Left cardiac atrium (tissue), 4 donors: ENCODE measurements around the gene DMWD. TPM values are rescaled to one million over a fixed set of nuclear protein-coding genes. Genes with fewer than 3 reads are reported as not detected.

ENCODE experiments used
- ATAC-seq, 2 donors: fragments of 200-7000 bp; cut with Tn5 transposase; one replicate each; pipeline ENCODE4 v1.9.1; 2020; ENCODE audit warnings: mild to moderate bottlenecking in 2 of 2, moderate library complexity in 2 of 2
- DNase-seq: peaks from one replicate; pipeline ENCODE4 v3.0.0-alpha.2; 2020
- intact Hi-C, 2 donors: fragments of 100-400 bp; cut with DNase I; formaldehyde crosslinking; loops; one replicate each; pipeline versions ENCODE4 v1.14.1 to v1.15.1; 2022 to 2023
- long read RNA-seq: library from polyadenylated mRNA; unstranded; transcript quantifications from one replicate; pipeline ENCODE4 v2.0.0, GENCODE V29; 2021
- total RNA-seq, 2 donors: library from RNA; stranded (reverse); fragmentation: NEBNext Ultra II Directional; extraction: Animal tissue kit (Norgen Biotek cat#: 25700); gene quantifications; one replicate each; pipeline ENCODE4 v1.2.1, GENCODE V29; 2021
- donor health status: DM: no; HTN: yes; CAD: no.
- donor health status: DM: no; HTN: yes; CAD: no; lungs with severe emphysema.
- donor health status: DM: yes; HTN: yes; CAD: no.
- donor health status: Dilated cardiomyopathy.

DMWD gene
- total RNA-seq: 10 to 100 TPM; 55.3 to 57.7 TPM
- long read RNA-seq, transcript DMWD-207 (1 exons, 782 nt): major isoform, 7 of 20 reads
- long read RNA-seq, partial matches to known transcripts: 8 of 20 reads
- long read RNA-seq, other reads (novel, unspliced or antisense): 1 of 20 reads

GRCh38 chr19:45792470-45793177 is at the start of gene DMWD:
TSS of gene DMWD (minus strand) at chr19:45792845. CDS start at chr19:45792756, 89 bp downstream.
- peak; percentile 97 to 99 for ATAC-seq
- intact Hi-C loops: no loop called here
- DNase-seq: peak; percentile 100

GRCh38 chr19:45842198-45842597 is 49.6 kb upstream of the DMWD start:
- no peak for ATAC-seq
- DNase-seq: no peak
- intact Hi-C loops: no loop called here

- DNase-seq: no peak
- intact Hi-C loops: no loop called here
- ATAC-seq: no peak
Measured at GRCh38 chr19:45834970-45835369, 42.3 kb upstream of the DMWD start.

GRCh38 chr19:45828945-45829344 is 36.3 kb upstream of the DMWD start:
- DNase-seq: no peak
- intact Hi-C loops: no loop called here
- ATAC-seq: no peak

GRCh38 chr19:45828523-45828922 is 35.9 kb upstream of the DMWD start:
- no peak for ATAC-seq
- intact Hi-C loops: no loop called here
- no peak for DNase-seq

- ATAC-seq (no peak), DNase-seq (no peak)
- intact Hi-C loops: no loop called here
Measured at GRCh38 chr19:45827459-45828093, 34.9 kb upstream of the DMWD start.

GRCh38 chr19:45826934-45827333 is 34.3 kb upstream of the DMWD start:
- no peak for DNase-seq
- intact Hi-C loops: no loop called here
- ATAC-seq: no peak

GRCh38 chr19:45825917-45826893 is 33.6 kb upstream of the DMWD start:
- DNase-seq (no peak), ATAC-seq (no peak)
- intact Hi-C loops: no loop called here

- no peak for ATAC-seq
- intact Hi-C loops: no loop called here
Measured at GRCh38 chr19:45825263-45825605, 32.6 kb upstream of the DMWD start.

GRCh38 chr19:45824531-45825262 is 32.1 kb upstream of the DMWD start:
- ATAC-seq (no peak), DNase-seq (no peak)
- intact Hi-C loops: no loop called here

More at GRCh38 chr19:45825263-45825605, 32.6 kb upstream of the DMWD start:
- no peak for DNase-seq

- DNase-seq (no peak), ATAC-seq (peak in 1 of 2 donors; percentile 53)
- intact Hi-C loops: no loop called here
Measured at GRCh38 chr19:45824041-45824471, 31.4 kb upstream of the DMWD start.

GRCh38 chr19:45823182-45823581 is 30.5 kb upstream of the DMWD start:
- ATAC-seq (no peak), DNase-seq (no peak)
- intact Hi-C loops: no loop called here

GRCh38 chr19:45822716-45823115 is 30.1 kb upstream of the DMWD start:
- DNase-seq (no peak), ATAC-seq (no peak)
- intact Hi-C loops: no loop called here

- no peak for ATAC-seq
- intact Hi-C loops: no loop called here
- DNase-seq: no peak
Measured at GRCh38 chr19:45821570-45821969, 28.9 kb upstream of the DMWD start.

- ATAC-seq: no peak
- intact Hi-C loops: no loop called here
- DNase-seq: no peak
Measured at GRCh38 chr19:45821103-45821521, 28.5 kb upstream of the DMWD start.

GRCh38 chr19:45820413-45821102 is 27.9 kb upstream of the DMWD start:
- no peak for DNase-seq
- ATAC-seq: no peak
- intact Hi-C loops: no loop called here

- ATAC-seq (no peak), DNase-seq (no peak)
- intact Hi-C loops: no loop called here
Measured at GRCh38 chr19:45819769-45820168, 27.1 kb upstream of the DMWD start.

GRCh38 chr19:45817725-45818301 is 25.2 kb upstream of the DMWD start:
- DNase-seq (no peak), ATAC-seq (peak in 1 of 2 donors; percentile 2)
- intact Hi-C loops: no loop called here
